ENCODE results near the gene ADAMTS2. TPM values are rescaled to one million over a fixed set of nuclear protein-coding genes. Genes with fewer than 3 reads are reported as not detected.

ADAMTS2 gene
- total and polyA plus RNA-seq, 2 experiments from 2014 or later, result 1.6 to 8.1 TPM

- no peaks in the 10 kb centered on the region for H3F3A ChIP-seq (replicated peaks; ENCODE audit: low read depth)
- no peak overlapping the region for H3K27ac ChIP-seq (ENCODE audit: low read depth)
- DNase-seq (ENCODE audit: low spot score) (no peak), ATAC-seq (no peak)
- H3K27me3 ChIP-seq (ENCODE audit: insufficient read depth), result no peaks in the 10 kb centered on the region
- H4K20me1 ChIP-seq (replicated peaks; ENCODE audit: insufficient read depth), result no peaks in the 10 kb centered on the region
- no peak for TF ChIP-seq ETS1 (IDR thresholded peaks at IDR 0.05)
- TF ChIP-seq REST (IDR thresholded peaks at IDR 0.05; ENCODE audit: unreplicated experiment), result no peak
- no peak for TF ChIP-seq JUNB (IDR thresholded peaks at IDR 0.05; ENCODE audit: unreplicated experiment)
- no peak for TF ChIP-seq CTCF (conservative IDR thresholded peaks at IDR 0.05; ENCODE audit: low read depth in 2 of 2)
- TF ChIP-seq CREB1 (CRISPR knock-in tag; IDR thresholded peaks at IDR 0.05; ENCODE audit: low read depth), result no peak
- TF ChIP-seq ZNF462 (CRISPR knock-in tag; IDR thresholded peaks at IDR 0.05), result no peak
- no peak for TF ChIP-seq NANOG (IDR thresholded peaks at IDR 0.05; ENCODE audit: borderline replicate concordance)
- no peak for TF ChIP-seq ZNF331 (CRISPR knock-in tag; IDR thresholded peaks at IDR 0.05; ENCODE audit: low read depth)
- H3K27me3 Mint-ChIP-seq (ENCODE audit: insufficient read depth, low read depth, poor library complexity), result peaks cover 10% of the 10 kb centered on the region
- no peaks in the 10 kb centered on the region; the same call in 2 of the 3 replicates for H3K9me3 Mint-ChIP-seq
- no peak overlapping the region for H3K4me3 ChIP-seq
- no peaks in the 10 kb centered on the region for H3K9me2 ChIP-seq (ENCODE audit: insufficient read depth)
- no peaks in the 10 kb centered on the region for H3K4me1 ChIP-seq (ENCODE audit: insufficient read depth)
- H3K4me1 Mint-ChIP-seq, result peaks cover 3% of the 10 kb centered on the region; the same call in 2 of the 3 replicates
- no peak overlapping the region for H3K27ac Mint-ChIP-seq
- no peak overlapping the region for H3K4me3 Mint-ChIP-seq
- H2AFZ ChIP-seq, result no peak overlapping the region
- H3K36me3 Mint-ChIP-seq (ENCODE audit: low read depth), result no peaks in the 10 kb centered on the region; the same call in 2 of the 3 replicates
- H3K79me2 ChIP-seq (replicated peaks; ENCODE audit: insufficient read depth), result no peaks in the 10 kb centered on the region
- H3K36me3 ChIP-seq (ENCODE audit: insufficient read depth), result no peaks in the 10 kb centered on the region
- no peak overlapping the region for H3K4me2 ChIP-seq
These were observed 167.3 kb downstream of the ADAMTS2 start for GRCh38 chr5:179177711-179178575.

Measured in GM23338 (cell line).